ENCODE results near the gene PTPRN2.

DNA sequence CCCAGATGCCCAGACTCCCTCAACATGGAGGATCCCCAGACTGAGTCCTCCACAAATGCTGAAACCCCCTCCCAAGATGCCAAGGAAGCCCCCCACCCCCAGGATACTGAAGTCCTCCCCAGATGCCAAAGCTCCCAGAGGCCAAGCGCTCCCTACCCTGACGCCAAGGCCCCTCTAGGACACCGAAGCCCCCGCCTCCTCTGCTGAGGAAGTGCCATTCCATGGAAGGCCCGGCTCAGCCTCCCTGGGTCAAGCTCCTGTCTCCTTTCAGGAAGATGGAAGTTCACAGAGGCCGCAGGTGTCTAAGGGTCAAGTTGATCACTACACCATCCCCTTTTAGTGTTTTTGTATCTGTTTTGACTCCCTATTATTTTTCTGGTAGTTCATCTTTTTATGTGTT is 644.1 kb downstream of the PTPRN2 start:
- TF ChIP-seq EZH2 (IDR thresholded peaks at IDR 0.05; ENCODE audit: low read length, missing control alignments) = no peak
- TF ChIP-seq, protein P1, sequence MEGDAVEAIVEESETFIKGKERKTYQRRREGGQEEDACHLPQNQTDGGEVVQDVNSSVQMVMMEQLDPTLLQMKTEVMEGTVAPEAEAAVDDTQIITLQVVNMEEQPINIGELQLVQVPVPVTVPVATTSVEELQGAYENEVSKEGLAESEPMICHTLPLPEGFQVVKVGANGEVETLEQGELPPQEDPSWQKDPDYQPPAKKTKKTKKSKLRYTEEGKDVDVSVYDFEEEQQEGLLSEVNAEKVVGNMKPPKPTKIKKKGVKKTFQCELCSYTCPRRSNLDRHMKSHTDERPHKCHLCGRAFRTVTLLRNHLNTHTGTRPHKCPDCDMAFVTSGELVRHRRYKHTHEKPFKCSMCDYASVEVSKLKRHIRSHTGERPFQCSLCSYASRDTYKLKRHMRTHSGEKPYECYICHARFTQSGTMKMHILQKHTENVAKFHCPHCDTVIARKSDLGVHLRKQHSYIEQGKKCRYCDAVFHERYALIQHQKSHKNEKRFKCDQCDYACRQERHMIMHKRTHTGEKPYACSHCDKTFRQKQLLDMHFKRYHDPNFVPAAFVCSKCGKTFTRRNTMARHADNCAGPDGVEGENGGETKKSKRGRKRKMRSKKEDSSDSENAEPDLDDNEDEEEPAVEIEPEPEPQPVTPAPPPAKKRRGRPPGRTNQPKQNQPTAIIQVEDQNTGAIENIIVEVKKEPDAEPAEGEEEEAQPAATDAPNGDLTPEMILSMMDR (conservative IDR thresholded peaks at IDR 0.05 in 1 of 2, IDR thresholded peaks at IDR 0.05 in 1 of 2; ENCODE audit: low read depth in 1 of 2, low read length in 2 of 2) = no peak

Measured in fibroblast of lung (primary cell).